AG10803 (cell line): Measurements from ENCODE around the gene TAS2R19.
"Not testable (repeated sequence)": the region's sequence is repeated elsewhere in the genome, so short reads cannot be mapped to it uniquely, and the experiment has no call there.

Experiments used
- DNase-seq: peaks from one replicate; pipeline ENCODE4 v3.0.0; 2010; ENCODE audit warnings: low read depth
- H3K4me3 ChIP-seq: 2 replicates; pipeline ENCODE4 v1.5.1; 2011; ENCODE audit warnings: mild to moderate bottlenecking, low read length, control low read depth
- TF ChIP-seq, protein P1 (sequence below): conservative IDR thresholded peaks from 2 replicates; pipeline ENCODE4 v1.5.1; 2011; ENCODE audit warnings: mild to moderate bottlenecking, low read length, control low read depth, inconsistent platforms

Gene TAS2R19, protein sequence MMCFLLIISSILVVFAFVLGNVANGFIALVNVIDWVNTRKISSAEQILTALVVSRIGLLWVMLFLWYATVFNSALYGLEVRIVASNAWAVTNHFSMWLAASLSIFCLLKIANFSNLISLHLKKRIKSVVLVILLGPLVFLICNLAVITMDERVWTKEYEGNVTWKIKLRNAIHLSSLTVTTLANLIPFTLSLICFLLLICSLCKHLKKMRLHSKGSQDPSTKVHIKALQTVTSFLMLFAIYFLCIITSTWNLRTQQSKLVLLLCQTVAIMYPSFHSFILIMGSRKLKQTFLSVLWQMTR

DNA sequence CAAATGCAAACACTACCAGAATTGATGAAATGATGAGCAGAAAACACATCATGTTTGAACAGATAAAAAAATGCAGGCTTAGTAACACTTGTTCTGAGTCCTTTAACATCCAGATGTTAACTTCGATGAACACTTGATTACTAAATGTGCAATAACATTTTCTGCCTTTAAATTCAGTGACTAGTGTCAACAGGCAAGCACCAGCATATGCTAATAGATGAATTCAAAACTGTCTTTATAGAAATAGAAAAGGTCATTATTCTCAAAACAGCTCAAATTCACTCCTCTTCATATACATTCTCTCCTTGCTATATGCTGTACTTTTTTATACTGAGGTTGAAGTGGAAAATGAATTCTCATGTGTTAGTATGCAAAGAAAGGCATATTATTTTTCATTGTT lies at the start of gene TAS2R19:
Gene TAS2R19, minus strand, starts transcription at position 101 of the 400 bp plus-strand sequence. Its CDS starts 49 bp downstream, at position 52.
- no peak within 1 kb of the TSS for H3K4me3 ChIP-seq
- DNase-seq = no peak
- TF ChIP-seq, protein P1, sequence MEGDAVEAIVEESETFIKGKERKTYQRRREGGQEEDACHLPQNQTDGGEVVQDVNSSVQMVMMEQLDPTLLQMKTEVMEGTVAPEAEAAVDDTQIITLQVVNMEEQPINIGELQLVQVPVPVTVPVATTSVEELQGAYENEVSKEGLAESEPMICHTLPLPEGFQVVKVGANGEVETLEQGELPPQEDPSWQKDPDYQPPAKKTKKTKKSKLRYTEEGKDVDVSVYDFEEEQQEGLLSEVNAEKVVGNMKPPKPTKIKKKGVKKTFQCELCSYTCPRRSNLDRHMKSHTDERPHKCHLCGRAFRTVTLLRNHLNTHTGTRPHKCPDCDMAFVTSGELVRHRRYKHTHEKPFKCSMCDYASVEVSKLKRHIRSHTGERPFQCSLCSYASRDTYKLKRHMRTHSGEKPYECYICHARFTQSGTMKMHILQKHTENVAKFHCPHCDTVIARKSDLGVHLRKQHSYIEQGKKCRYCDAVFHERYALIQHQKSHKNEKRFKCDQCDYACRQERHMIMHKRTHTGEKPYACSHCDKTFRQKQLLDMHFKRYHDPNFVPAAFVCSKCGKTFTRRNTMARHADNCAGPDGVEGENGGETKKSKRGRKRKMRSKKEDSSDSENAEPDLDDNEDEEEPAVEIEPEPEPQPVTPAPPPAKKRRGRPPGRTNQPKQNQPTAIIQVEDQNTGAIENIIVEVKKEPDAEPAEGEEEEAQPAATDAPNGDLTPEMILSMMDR = no peak

DNA sequence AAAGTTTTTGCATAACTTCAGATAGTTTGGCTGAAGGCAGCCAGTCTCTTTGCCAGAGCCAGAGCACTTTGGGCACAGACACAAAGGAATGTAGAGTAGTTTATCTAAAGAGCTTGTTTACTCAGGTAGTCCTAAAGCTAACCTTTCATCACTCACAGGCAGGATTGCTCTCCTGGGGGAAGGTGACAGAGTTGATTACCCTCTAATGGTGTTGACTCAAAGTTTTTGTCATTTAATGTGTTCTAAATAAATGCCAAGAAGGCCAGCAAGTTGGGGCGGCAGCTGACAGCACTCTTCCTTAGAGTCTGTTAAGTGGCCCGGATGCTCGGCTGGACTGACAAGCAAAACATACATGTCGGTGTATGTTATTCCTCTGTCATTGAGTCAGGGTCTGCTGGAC lies 49.0 kb upstream of the TAS2R19 start:
- TF ChIP-seq, protein P1 = no peak
- DNase-seq = no peak
- no peak overlapping the region for H3K4me3 ChIP-seq

DNA sequence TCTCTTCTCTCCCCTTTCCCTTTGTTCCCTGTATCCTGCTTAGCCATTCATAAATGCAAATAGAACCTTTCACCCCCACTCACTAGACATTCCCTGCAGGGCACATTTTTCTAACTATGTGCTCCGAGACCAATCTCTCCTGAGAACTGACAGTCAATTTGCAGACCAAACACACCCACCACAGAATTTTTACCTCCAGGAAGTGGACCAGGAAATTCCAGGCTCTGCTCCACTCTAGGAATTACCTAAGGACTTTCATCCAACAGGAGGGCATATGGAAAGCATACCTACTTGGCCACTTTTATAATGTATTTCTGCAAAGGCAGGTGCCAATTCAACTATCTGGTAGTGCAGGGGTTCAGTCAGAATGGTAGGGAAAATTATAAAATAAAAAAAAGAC lies 48.6 kb upstream of the TAS2R19 start:
- TF ChIP-seq, protein P1 = no peak
- no peak for DNase-seq
- H3K4me3 ChIP-seq = no peak overlapping the region

DNA sequence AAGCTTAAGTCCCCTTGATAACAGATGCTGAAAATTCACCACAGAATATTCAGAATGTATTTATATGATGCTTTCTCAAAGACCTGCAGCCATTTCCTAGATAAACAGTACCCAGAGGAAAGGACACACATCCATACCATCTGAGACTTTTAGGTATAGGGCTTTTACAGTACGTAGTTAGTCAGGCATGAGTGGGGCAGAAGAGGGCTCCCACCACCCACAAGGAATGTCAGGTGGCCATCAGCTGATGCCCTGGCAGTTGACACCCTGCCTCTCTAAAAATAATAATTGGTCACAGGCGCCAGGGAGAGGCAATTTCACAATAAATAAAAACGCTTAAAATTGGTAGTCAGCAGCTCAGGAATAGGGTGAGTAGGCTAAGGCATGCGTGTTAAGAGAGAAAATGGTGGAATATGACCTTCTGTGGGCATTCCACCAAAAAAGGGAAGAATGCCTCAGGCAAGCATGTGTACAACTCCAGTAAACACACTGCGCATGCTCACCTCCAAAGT lies 47.5 kb upstream of the TAS2R19 start:
- TF ChIP-seq, protein P1 = no peak
- DNase-seq = no peak
- no peak overlapping the region for H3K4me3 ChIP-seq

DNA sequence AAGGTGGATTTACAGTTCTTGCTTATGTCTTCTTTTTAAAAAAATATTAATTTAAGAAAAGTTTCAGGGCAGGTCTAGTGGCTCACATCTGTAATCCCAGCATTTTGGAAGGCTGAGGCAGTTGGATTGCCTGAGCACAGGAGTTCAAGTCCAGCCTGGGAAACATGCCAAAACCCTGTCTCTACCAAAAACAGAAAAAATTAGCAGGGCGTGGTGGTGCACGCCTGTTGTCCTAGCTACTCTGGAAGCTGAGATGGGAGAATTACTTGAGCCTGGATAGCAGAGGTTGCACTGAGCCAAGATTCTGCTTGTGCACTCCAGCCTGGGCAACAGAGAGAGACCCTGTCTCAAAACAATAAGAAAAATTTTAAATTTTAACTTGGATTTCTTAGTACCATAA lies 45.1 kb upstream of the TAS2R19 start:
- no peak overlapping the region for H3K4me3 ChIP-seq
- TF ChIP-seq, protein P1 = no peak
- peak; percentile 39 for DNase-seq

DNA sequence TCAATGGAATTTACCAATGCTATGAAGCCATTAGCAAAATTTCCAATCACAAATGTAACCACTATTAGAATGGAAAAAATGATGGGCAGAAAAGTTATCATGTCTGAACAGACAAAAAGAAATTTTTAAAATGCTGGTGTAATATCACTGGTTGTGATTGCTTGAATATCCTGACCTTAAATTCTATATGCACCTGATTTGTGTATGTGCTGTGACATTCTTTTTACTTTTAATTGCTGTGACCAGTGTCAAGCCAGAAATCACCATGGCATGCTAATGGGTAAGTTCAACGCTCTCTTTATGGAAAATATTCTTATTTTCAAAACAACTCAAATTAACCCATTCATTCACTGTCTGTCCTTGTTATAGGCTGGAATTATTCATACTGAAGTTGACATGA lies 39.8 kb upstream of the TAS2R19 start, which contains the start of gene TAS2R46:
Gene TAS2R46, minus strand, starts transcription at position 101 of the 400 bp plus-strand sequence. Its CDS starts 0 bp downstream, at position 101.
- H3K4me3 ChIP-seq, DNase-seq: not testable (repeated sequence)

DNA sequence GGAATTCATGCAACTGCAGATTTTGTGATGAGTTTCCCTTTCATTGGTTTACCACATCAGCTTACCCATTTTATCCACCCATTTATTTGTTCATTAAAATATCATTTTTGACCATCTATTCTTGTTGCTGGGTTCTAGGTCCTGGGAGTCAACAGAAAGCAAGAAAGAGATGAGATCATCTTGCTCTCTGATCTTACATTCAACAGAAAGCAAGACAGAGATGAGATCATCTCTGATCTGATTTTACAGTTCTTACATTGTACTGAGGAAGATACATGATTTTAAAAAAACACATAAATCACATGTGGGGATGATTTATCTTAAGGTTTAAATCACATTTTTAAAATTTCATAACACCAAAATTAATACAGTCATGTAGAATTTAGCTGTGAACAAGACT lies 37.4 kb upstream of the TAS2R19 start:
- TF ChIP-seq, protein P1 = no peak
- DNase-seq = no peak
- H3K4me3 ChIP-seq = no peak overlapping the region
